Mucosa of descending colon (tissue), 3 donors: Measurements from ENCODE around the gene CD160. TPM values are rescaled to one million over a fixed set of nuclear protein-coding genes. Genes with fewer than 3 reads are reported as not detected.
A peak's percentile ranks its signal among the peaks of the same experiment; 100 is the strongest.

Experiments
- ATAC-seq: fragments of 200-7000 bp; cut with Tn5 transposase; one replicate; pipeline ENCODE4 v1.9.1; 2020; ENCODE audit warnings: mild to moderate bottlenecking, moderate library complexity
- DNase-seq, 3 donors: peaks; one replicate each; pipeline ENCODE4 v3.0.0-alpha.2; 2020
- H3K36me3 ChIP-seq: fragments of 200-600 bp; one replicate; pipeline ENCODE4 v1.8.0; 2021; ENCODE audit warnings: low read depth, mild to moderate bottlenecking
- H3K4me1 ChIP-seq: fragments of 200-600 bp; one replicate; pipeline ENCODE4 v1.8.0; 2021; ENCODE audit warnings: low read depth, mild to moderate bottlenecking
- H3K4me3 ChIP-seq: fragments of 200-600 bp; one replicate; pipeline ENCODE4 v1.8.0; 2021; ENCODE audit warnings: mild to moderate bottlenecking
- H3K9me3 ChIP-seq: fragments of 200-600 bp; one replicate; pipeline ENCODE4 v1.8.0; 2021; ENCODE audit warnings: mild to moderate bottlenecking
- intact Hi-C, 2 donors: fragments of 100-400 bp; cut with DNase I in 1 of 2; cut with micrococcal nuclease in 1 of 2; formaldehyde crosslinking; loops; one replicate each; pipeline versions ENCODE4 v1.11.0 to v1.11.1; 2022; cut with DNase I, micrococcal nuclease
- total RNA-seq, 3 donors: library from RNA; stranded (reverse); fragmentation: NEBNext Ultra II Directional in 2 of 3; extraction: Animal tissue kit (Norgen Biotek cat#: 25700) in 2 of 3; gene quantifications; one replicate each; pipeline versions ENCODE4 v1.2.1 to v1.2.4, GENCODE V29; 2021 to 2023
- TF ChIP-seq, protein P1 (sequence below): fragments of 200-600 bp; IDR thresholded peaks from one replicate; pipeline ENCODE4 v1.8.0; 2022; ENCODE audit warnings: antibody characterized with exemption, mild to moderate bottlenecking
- donor health status: DM: no; HTN: no; CAD: no; lungs with moderate emphysema.
- donor health status: DM: no; HTN: no; CAD: no.
- donor health status: DM: no; HTN: yes; CAD: no.

Gene CD160
- total RNA-seq, 3 donors from 2014 or later: 1.6 to 2.3 (median 1.6) TPM

DNA sequence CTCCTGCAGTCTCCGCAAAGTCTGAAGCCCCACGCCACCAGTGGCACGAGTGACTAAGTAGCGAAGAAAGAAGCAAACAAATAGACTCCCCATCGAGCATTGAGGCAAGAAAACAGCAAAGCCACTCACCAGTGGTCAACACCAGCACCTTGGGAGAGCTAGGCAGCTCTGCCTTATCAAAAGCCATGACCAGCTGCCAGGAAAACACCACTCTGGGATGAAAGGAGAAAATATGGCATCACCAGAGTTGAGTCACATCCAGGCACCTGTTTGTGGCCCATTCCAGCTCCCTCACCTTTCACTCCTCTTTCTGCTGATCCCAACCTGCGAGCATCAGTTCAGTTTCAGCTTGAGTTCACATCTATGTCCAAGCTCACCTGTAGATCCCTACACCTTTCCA, 29.4 kb upstream of the CD160 start:
- Histone ChIP-seq H3K9me3 (no peaks in the 10 kb centered on the region), H3K36me3 (no peaks in the 10 kb centered on the region), H3K4me3 (no peak overlapping the region), H3K4me1 (peaks cover 8% of the 10 kb centered on the region)
- TF ChIP-seq, protein P1, sequence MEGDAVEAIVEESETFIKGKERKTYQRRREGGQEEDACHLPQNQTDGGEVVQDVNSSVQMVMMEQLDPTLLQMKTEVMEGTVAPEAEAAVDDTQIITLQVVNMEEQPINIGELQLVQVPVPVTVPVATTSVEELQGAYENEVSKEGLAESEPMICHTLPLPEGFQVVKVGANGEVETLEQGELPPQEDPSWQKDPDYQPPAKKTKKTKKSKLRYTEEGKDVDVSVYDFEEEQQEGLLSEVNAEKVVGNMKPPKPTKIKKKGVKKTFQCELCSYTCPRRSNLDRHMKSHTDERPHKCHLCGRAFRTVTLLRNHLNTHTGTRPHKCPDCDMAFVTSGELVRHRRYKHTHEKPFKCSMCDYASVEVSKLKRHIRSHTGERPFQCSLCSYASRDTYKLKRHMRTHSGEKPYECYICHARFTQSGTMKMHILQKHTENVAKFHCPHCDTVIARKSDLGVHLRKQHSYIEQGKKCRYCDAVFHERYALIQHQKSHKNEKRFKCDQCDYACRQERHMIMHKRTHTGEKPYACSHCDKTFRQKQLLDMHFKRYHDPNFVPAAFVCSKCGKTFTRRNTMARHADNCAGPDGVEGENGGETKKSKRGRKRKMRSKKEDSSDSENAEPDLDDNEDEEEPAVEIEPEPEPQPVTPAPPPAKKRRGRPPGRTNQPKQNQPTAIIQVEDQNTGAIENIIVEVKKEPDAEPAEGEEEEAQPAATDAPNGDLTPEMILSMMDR: no peak
- no peak for ATAC-seq
- DNase-seq: no peak
- intact Hi-C loops: no loop called here

GRCh38 chr1:145690587-145691558, 28.4 kb upstream of the CD160 start:
- ATAC-seq: peak; percentile 93
- DNase-seq: peak in 1 of 3 donors; percentile 49
- Histone ChIP-seq H3K9me3 (no peaks in the 10 kb centered on the region), H3K36me3 (no peaks in the 10 kb centered on the region), H3K4me1 (peaks cover 8% of the 10 kb centered on the region), H3K4me3 (no peak overlapping the region)
- intact Hi-C loops: no loop called here
- TF ChIP-seq, protein P1: no peak

- ATAC-seq (no peak), DNase-seq (no peak)
- TF ChIP-seq, protein P1: no peak
- no peaks in the 10 kb centered on the region for H3K36me3 ChIP-seq
- H3K9me3 ChIP-seq: no peaks in the 10 kb centered on the region
- intact Hi-C loops: no loop called here
- H3K4me1 ChIP-seq: peaks cover 8% of the 10 kb centered on the region
- H3K4me3 ChIP-seq: no peak overlapping the region
Measured at GRCh38 chr1:145692785-145693443, 26.4 kb upstream of the CD160 start.

DNA sequence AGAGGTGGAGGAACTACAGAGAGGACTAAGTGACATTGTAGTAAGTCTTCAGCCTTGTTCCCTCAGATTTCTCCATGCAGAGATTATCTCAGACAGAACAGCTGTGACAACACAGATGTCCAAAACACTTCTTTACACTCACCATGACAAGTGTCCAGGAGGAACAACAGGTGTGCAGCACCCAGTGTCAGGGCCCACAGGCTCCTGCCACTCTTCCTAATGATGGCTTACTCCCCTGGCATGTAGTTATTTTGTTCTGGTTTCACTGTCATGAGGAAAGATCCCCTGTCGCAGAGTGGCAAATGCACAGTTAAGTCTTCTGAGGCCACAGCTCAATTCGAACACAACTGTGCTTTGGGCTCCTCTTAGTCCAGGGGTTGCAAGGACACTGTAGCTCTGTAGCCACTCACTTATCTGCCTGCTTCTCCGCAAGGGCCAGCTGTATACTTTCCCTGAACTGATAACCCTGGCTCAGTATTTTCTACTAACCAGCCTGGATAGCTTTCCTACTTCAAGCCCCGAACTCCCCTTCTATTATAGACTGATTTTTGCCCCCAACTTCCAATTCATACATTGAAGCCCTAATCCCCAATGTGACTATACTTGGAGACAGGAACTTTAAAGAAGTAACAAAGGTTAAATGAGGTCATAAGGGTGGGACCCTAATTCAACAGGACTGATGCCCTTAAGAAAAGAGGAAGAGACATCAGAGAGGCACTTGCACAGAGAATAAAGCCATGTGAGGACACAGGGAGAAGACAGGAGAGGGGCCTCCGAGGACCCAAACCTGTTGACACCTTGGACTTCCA, 23.3 kb upstream of the CD160 start:
- TF ChIP-seq, protein P1: no peak
- intact Hi-C loops: no loop called here
- no peaks in the 10 kb centered on the region for H3K4me1 ChIP-seq
- no peaks in the 10 kb centered on the region for H3K9me3 ChIP-seq
- no peak for DNase-seq
- ATAC-seq: no peak
- H3K36me3 ChIP-seq: no peaks in the 10 kb centered on the region
- no peak overlapping the region for H3K4me3 ChIP-seq

- Histone ChIP-seq H3K4me1 (no peaks in the 10 kb centered on the region), H3K4me3 (no peak overlapping the region), H3K9me3 (no peaks in the 10 kb centered on the region), H3K36me3 (no peaks in the 10 kb centered on the region)
- DNase-seq: no peak
- no peak for ATAC-seq
- intact Hi-C loops: no loop called here
- TF ChIP-seq, protein P1: no peak
Measured at GRCh38 chr1:145696630-145696960, 22.7 kb upstream of the CD160 start.
